ENCODE results near the gene NKX2-2.

The NKX2-2 gene

GRCh38 chr20:21513881-21514540 lies at the start of gene NKX2-2:
TSS of gene NKX2-2 (minus strand) at chr20:21514064. CDS start at chr20:21513669, 395 bp downstream.
- peak; percentile 59 for DNase-seq (ENCODE audit: low spot score)

- no peak for DNase-seq (ENCODE audit: low spot score)
These were observed 48.8 kb upstream of the NKX2-2 start for GRCh38 chr20:21562656-21563055.

DNA sequence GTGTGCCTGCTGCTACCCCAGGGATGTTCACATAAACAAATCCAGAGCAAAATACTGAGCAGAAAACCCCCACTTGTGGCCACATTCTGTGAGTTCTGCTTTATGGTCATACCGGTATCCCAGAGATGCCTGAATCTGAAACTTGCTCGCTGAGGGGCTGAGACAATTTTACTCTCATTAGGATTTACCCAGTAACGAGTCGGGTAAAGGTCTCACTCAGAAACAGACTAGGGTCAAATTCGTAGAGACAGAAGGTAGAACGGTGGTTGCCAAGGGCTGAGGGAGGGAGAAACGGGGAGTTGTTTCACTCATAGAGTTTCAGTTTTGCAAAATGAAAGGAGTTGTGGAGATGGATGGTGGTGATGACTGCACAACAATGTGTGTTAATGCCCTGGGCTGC lies 45.4 kb upstream of the NKX2-2 start:
- no peak for DNase-seq (ENCODE audit: low spot score)

DNA sequence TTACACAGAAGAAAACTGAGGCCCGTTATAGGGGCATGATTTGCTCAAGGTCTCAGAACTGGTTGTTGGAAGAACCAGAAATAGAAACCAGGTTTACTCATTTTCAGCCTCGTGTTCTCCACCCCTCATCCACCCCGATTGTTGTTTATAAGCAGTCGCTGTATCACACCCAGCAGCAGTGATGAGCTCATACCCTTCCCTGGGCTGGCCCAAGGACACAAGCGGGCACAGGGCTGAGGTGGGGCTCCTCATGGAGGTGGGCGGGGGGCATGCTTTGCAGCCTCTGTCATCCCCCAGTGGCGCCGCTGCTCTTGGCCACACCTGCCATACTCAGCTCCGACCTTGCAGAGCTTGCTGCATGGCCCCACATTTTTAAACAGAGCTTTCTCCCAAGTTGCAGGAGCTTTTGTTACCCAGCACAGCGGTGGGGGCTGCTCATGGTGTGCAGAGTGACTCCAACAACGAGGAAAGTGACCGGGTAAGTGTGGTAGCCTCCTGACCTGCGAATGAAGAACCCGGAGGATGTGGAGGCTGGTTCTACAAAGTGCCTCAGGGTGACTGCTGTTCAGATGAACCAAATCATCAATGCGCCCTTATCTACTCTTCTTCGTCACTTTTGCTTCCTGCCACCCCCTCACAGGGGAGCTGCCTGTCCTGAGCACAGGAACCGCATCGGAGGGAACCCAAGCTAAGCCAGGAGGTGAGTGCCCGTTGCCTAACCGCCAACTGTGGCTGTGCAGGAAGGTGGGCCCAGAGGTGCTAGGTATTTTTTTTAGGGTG lies 43.6 kb upstream of the NKX2-2 start:
- no peak for DNase-seq (ENCODE audit: low spot score)

DNA sequence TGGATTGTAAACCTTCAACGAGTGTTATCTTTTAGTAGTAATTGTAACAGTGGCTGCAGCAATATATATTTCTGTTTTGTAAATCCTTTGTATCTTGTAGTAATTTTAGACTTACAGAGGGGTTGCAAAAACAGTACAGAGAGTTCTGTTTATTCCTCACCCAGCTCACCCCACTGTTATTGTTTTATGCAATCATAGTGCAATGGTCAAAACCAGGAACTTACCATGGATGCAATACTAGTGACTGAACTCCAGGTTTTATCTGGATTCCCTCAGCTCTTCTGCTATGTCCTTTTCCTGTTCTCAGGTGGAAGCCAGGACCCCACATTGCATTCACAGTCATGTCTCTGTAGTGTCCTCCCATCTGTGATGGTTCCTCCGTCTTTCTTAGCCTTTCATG lies 42.5 kb upstream of the NKX2-2 start:
- no peak for DNase-seq (ENCODE audit: low spot score)

DNA sequence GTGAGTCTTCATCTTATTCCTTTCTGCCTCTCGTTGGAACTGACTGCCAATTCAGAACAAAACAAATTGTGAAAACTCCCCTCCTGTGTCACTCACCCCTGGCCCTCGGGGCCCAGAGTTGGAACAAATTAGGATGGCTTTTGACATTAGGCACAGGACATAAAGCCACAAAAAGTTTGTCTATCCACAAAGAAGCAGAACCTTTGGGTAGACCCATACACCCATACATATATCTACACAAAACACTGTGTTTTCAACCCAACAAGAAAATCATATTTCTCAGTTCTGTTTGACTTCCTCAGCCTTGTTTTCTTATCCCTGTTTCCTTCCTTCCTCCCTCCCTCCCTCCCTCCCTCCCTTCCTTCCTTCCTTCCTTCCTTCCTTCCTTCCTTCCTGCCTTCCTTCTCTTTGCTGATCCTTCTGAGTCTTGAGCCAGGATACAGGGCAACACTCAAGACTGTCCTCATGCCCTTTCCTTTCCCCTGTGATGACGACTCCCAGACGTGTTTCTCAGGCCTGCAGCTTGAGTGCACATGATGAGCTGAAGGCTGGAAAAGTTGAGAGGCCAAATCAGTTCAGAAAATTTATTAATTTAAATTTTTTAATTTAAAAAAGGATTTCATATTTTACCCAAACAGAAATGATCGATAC lies 41.7 kb upstream of the NKX2-2 start:
- DNase-seq (ENCODE audit: low spot score) = no peak

GRCh38 chr20:21554985-21555384 lies 41.1 kb upstream of the NKX2-2 start:
- no peak for DNase-seq (ENCODE audit: low spot score)

GRCh38 chr20:21554376-21554890 lies 40.6 kb upstream of the NKX2-2 start:
- no peak for DNase-seq (ENCODE audit: low spot score)

- no peak for DNase-seq (ENCODE audit: low spot score)
These were observed 36.7 kb upstream of the NKX2-2 start for GRCh38 chr20:21550587-21550986.

GRCh38 chr20:21548390-21549035 lies 34.6 kb upstream of the NKX2-2 start:
- no peak for DNase-seq (ENCODE audit: low spot score)

DNA sequence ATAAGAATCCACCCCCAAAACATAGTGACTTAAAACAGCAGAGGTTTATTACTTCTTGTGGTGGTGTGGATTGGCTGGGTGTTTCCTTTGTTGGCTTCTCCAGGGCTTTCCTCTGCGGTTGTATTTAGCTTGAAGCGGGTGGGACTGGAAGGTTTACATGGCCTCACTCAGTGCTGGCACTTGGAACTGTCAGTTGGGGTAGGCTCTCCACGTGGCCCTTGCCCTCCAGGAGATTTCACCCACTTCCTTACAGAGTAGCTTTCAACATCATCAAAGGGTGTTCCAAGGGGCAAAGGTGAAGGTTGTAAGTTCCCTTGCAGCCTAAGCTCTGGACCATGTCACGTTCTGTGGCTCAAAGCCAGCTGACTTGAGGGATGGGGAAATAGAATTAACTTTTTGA lies 32.5 kb upstream of the NKX2-2 start:
- no peak for DNase-seq (ENCODE audit: low spot score)

- DNase-seq (ENCODE audit: low spot score) = no peak
These were observed 25.6 kb upstream of the NKX2-2 start for GRCh38 chr20:21539512-21539911.

GRCh38 chr20:21534886-21535285 lies 21.0 kb upstream of the NKX2-2 start:
- no peak for DNase-seq (ENCODE audit: low spot score)

- DNase-seq (ENCODE audit: low spot score) = no peak
These were observed 20.6 kb upstream of the NKX2-2 start for GRCh38 chr20:21534453-21534852.

GRCh38 chr20:21529863-21530262 lies 16.0 kb upstream of the NKX2-2 start:
- no peak for DNase-seq (ENCODE audit: low spot score)

- DNase-seq (ENCODE audit: low spot score) = no peak
These were observed 15.0 kb upstream of the NKX2-2 start for GRCh38 chr20:21528870-21529269.

DNA sequence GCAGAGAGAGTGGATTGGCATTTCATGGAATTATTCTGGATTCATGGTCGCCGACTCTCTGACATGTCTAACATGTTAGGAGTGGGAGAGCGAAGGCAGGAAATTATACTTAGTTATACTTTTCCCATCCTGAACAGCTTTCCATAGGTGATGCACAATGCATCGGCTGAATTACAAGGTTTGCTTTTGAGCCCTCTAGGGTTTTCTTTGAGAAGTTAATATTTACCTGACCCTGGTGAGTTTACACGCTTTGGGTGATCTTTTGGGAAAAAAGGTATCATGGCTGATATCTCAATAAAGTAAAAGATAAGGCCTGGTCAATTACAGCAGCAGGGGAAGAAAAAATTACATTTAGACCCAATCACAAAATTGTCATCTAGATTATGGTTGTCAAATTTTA lies 14.0 kb upstream of the NKX2-2 start:
- no peak for DNase-seq (ENCODE audit: low spot score)

DNA sequence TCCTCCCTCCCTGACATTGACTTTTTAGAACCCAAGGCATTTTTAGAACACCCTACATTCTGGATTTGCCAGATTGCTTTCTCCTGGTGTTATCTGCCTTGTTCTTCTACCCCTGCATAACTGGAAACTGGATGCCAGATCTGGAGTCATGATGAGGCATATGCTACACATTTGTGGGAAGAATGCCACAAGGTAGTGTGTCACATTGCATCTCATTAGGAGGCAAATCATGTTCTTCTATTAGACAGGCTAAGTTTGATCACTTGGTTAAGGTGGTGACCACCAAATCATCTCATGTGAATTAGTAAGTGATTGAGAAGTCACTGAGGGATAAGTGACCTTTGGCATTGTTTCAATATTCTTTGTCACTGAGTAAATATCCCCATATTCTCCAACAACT lies 12.9 kb upstream of the NKX2-2 start:
- DNase-seq (ENCODE audit: low spot score) = no peak

DNA sequence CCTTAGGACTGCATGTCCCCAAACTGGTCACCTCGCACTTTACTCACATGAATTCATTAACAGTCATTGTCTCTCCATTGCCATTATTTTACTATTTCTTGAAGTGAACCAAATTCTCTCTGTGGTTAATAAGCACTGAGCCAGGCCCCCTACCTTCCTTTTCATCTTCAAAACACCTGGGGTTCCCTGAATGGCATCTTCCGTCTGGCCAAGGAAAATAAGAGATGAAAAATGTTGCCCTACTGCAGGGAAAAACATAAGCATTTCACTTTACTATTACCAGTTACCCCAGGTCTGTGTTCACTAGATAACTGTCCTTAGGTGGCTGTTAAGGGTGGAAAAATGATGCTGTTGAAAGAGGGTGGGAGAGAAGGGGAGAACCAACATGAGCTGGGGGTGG lies 10.0 kb upstream of the NKX2-2 start:
- DNase-seq (ENCODE audit: low spot score) = no peak

GRCh38 chr20:21523281-21523868 lies 9.5 kb upstream of the NKX2-2 start:
- DNase-seq (ENCODE audit: low spot score) = no peak

- DNase-seq (ENCODE audit: low spot score) = peak; percentile 76
These were observed 8.8 kb upstream of the NKX2-2 start for GRCh38 chr20:21522481-21523280.

All from D341Med (cell line).